SK-N-MC (cell line): ENCODE data around the gene MRGPRX1.

Source experiments
- EZH2 ChIP-seq: fragments of 200-600 bp; sonication (generic); IDR thresholded peaks from one replicate; pipeline ENCODE4 v1.6.1; 2017; ENCODE audit warnings: antibody characterized with exemption
- FOXP2 ChIP-seq: optimal IDR thresholded peaks from 2 replicates; pipeline ENCODE3; 2011; ENCODE audit warnings: mild to moderate bottlenecking, moderate library complexity; ENCODE audit not compliant: insufficient read depth; ENCODE audit errors: extremely low read length, control extremely low read depth
- POLR2AphosphoS5 ChIP-seq: IDR thresholded peaks from 2 replicates; pipeline ENCODE4 v1.6.1; 2012; ENCODE audit warnings: mild to moderate bottlenecking, low read depth, low read length, borderline replicate concordance

DNA sequence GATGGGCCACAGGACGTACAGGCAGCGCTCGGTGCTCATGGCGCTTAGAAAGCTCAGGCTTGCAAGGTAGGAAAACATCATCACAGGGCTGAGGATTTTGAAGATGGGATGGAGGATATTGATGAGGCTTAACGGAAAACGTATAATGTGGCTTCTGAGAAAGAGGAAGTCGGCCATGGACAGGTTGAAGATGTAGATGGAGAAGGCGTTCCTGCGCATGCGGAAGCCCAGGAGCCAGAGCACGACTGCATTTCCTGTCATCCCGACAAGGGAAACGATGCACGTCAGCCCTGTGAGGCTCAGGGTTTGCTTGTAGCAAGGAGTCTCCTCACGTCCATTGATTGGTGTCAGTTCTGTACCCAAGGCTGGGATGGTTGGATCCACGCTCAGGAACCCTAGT, 17.4 kb upstream of the MRGPRX1 start:
- TF ChIP-seq POLR2AphosphoS5 = no peak
- TF ChIP-seq EZH2 = no peak
- TF ChIP-seq FOXP2 = no peak
